ELF-1 (cell line): ENCODE measurements around the gene RAD51B.
"Not testable (repeated sequence)": the region's sequence is repeated elsewhere in the genome, so short reads cannot be mapped to it uniquely, and the experiment has no call there.

Source experiments
- DNase-seq: peaks from one replicate; pipeline ENCODE4 v3.0.0-alpha.2; 2016; ENCODE audit warnings: low read depth, low spot score

The RAD51B gene

GRCh38 chr14:68747393-68747792, 927.8 kb downstream of the RAD51B start:
- peak; percentile 68 for DNase-seq

GRCh38 chr14:68748260-68748659, 928.7 kb downstream of the RAD51B start:
- DNase-seq: no peak

GRCh38 chr14:68748691-68749090, 929.1 kb downstream of the RAD51B start:
- peak; percentile 54 for DNase-seq

- peak; percentile 14 for DNase-seq
Observed at GRCh38 chr14:68749487-68750475, 930.2 kb downstream of the RAD51B start.

- no peak for DNase-seq
Observed at GRCh38 chr14:68752271-68753006, 932.9 kb downstream of the RAD51B start.

DNA sequence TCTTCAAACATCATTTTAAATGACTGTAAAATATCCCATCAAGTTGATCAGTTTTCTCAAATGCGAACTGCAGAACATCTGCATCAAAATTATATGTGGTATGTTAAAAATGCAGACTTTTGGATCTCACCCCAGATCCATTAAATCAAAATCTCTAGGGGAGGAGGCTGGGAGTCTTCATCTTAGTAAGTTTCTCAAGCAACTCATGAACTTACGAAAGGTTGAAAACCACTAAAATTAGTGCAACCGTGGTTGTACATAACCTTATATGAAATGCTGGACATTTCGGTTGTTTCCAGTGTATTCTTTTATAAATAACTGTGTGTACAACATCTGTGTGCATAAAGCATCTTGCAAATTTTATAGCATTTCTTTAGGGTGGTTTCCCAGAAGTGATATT, 934.1 kb downstream of the RAD51B start:
- no peak for DNase-seq

DNA sequence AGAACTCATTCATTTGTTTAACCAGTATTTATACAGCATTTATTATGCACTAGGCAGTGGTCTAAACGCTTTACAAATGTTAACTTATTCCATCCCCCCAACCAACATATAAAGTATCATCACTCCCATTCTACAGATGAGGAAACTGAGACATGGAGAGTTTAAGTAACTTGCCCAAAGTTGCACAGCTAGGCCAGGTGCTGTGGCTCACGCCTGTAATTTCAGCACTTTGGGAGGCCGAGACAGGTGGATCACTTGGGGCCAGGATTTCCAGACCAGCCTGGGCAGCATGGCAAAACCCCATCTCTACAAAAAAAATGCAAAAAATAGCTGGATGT, 935.4 kb downstream of the RAD51B start:
- no peak for DNase-seq

DNA sequence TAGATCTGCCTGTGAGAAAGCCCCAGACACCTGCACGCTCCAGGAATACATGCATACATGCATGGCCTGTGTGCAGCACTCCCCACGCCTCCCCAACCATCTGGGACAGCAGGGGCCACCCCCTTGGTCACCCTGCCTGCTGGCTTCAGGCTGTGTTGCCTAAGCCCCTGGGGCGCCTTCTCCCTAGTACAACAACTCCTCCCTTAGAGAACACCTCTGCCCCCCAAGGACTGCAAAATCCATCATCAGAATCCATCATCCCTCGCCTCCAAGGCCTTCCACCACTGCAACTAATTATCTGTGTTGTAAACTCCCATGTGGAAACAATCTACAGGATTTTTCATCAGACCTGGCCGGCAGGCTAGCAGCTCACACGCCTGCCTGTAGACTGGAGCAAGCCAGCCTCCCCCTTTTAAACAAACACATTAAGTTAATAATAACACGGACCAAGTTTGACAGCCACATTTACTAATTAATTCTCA, 936.5 kb downstream of the RAD51B start:
- no peak for DNase-seq

DNA sequence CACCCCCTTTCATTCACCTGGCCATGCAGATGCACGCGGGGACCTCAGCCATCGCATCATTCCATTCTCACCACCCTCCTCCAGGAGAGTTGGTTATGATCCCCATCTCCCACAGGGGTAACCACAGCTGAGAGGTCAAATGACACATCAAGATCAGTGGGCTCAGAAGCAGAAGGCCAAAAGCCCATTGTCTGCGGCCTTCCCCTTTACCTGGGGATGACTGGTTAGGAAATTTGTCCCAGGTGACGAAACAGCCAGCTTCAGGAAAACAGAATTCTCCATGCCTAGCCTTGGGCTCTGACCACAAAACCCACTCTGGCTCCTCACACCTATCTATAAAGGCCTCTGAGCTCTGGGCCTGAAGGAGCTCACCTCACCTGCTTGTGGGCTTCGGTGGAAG, 937.2 kb downstream of the RAD51B start:
- no peak for DNase-seq

GRCh38 chr14:68757618-68758081, 938.1 kb downstream of the RAD51B start:
- no peak for DNase-seq

GRCh38 chr14:68758301-68758700, 938.7 kb downstream of the RAD51B start:
- no peak for DNase-seq

DNA sequence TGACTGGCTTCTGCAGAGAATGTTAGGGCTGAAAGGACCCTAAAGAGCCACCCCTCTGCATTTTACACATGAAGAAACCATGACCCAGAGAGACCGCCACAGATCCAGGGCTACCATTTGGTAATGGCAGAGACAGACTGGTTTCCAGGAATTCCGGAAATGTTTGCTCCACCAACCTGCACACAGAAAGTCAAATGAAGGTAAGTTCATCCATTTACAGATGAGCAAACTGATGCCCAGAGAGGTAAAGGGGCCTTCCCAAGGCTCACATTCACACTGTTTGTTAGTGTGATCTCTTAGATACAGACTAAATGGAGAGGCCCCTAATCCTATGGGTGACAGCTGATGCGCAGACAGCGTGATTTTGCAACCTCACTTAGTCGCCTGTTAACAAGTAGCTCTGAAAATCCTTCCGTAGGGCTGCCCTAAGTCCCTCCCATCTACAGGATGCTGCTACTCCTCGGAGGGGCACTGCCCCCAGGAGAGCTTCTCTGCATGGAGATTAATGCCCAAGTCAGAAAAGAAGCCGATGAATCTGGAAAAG, 939.5 kb downstream of the RAD51B start:
- DNase-seq: no peak

DNA sequence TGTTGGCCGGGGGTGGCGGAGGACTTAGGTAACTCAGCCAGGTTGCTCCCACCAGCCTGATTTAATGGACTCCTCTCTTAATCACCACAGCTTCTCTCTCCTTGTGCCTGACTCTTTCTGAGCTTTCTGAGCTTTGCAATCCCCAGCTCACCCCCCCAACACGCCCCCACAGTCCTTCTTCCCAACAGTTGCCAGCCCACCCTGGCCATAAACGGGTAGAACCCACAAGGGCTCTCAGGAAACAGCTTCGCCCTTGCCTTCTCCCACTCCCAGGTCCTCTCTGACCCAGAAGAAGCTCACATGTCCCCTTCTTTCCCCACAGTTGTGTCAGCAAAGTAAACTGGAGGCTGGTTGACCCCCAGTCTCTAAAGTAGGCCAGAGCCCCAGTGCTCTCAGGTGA, 940.4 kb downstream of the RAD51B start:
- no peak for DNase-seq

GRCh38 chr14:68760761-68761160, 941.2 kb downstream of the RAD51B start:
- no peak for DNase-seq

DNA sequence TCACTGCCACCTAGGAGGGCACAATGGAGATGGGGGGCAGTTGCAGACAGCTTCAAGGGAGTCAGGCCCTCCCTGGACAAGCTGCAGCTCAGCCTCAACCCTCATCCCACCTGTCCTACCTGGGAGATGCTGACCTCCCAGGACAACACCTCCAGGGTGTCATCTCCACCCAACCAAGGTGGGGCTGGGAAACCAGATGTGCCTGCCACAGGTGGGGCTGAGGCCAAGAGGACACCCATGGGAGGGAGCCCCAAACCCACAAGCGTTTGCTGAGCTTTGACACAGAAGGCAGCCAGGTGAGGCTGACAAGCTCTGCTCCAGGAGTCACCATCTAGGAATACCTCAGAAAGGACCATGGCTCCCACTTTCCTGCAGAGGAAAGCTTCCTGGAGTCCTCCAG, 941.8 kb downstream of the RAD51B start:
- no peak for DNase-seq

DNA sequence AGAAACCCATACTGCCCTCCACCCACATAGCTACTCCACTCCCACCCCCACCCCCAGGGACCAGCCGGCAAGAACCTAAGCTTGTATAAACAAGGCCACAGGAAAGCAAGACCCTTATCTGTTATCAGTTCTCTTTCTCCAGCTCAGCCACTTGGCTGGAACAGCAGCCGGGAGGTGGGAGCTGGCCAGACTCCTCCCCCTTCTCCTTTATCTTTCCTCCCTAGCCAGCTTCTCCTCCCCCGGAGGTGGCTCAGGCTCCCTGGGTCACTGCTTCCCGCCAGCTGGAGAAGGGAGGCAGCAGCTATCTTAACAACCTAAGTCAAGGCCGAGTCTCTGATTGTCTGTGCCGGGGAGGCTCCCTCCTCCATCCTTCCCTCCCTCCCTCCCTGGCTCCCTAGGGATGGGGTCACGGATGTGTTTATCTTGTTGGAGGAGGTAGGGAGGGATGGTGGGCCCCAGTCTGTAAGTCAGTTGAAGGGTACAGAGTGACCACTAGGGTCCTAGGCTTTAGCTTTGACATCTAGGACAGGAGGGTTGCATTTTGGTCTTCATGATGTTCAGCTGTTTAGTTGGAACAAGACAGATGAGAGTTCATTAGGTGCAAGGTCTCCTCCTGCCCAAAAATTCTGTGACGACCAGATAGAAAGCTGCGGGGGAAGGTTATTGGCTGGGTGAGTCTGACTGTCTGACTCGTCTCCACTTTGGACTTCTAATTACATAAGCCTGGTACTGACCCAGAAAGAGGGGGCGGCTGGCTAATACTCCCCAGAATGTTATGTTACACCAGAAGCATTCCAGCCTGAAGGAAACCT, 943.6 kb downstream of the RAD51B start:
- peak; percentile 94 for DNase-seq

- not testable (repeated sequence) for DNase-seq
Observed at GRCh38 chr14:68763843-68764242, 944.3 kb downstream of the RAD51B start.

- DNase-seq: no peak
Observed at GRCh38 chr14:68766299-68767247, 947.0 kb downstream of the RAD51B start.

GRCh38 chr14:68767248-68767645, 947.7 kb downstream of the RAD51B start:
- DNase-seq: no peak

DNA sequence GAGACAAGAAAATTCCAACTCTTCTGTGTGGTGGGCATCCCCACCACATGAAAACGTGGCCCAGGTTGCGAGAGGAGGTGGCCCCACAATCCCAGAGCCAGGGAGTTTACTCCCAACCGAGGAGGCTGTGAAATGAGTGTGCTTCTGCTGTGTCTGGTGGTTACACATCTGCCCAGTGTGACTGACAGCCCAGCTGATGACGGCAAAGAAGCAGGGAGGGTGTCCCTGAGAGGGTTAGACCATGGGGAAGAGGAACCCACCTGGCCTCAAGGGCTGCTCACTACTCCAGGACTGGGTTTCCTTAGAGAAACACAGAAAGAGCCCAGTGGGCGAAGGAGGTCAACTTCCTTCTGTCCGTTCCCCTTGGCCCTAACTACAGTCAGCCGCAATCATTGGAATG, 948.7 kb downstream of the RAD51B start:
- no peak for DNase-seq
